A549 (cell line): Measurements from ENCODE around the gene ARMC9. TPM values are rescaled to one million over a fixed set of nuclear protein-coding genes. Genes with fewer than 3 reads are reported as not detected.

ENCODE experiments used
- ATAC-seq, 2 experiments: fragments of 200-7000 bp in 1 of 2; fragments of >200 bp in 1 of 2; cut with Nextera tagmentation in 1 of 2; cut with Tn5 transposase in 1 of 2; 3 replicates each; pipeline versions ENCODE4 v1.8.0 to v1.9.1; 2018 to 2020; ENCODE audit warnings: mild to moderate bottlenecking in 1 of 2, moderate library complexity in 1 of 2
- CTCF ChIA-PET: fragments of 300-600 bp; sonication (Branson Sonifier 250); formaldehyde crosslinking; extraction: SDS; loops from one replicate; lab custom pipeline; 2021; ENCODE audit warnings: antibody characterized with exemption, inconsistent platforms; lab: Yijun Ruan, JAX
- POLR2A ChIA-PET: fragments of 350-600 bp; formaldehyde crosslinking; extraction: SDS; loops from one replicate; lab custom pipeline; 2021; ENCODE audit warnings: antibody characterized with exemption, inconsistent platforms; lab: Yijun Ruan, JAX
- DNase-seq, 2 experiments: peaks; one replicate each; pipeline versions ENCODE4 v3.0.0 to v3.0.0-alpha.2; 2011 to 2016; ENCODE audit warnings: low read depth in 1 of 2, low spot score in 1 of 2
- FAIRE-seq: peaks from 2 replicates; lab custom pipeline; 2011; peaks lifted over from hg19 to GRCh38; lab: Jason Lieb, UNC
- H3K27ac ChIP-seq, 2 experiments: fragments of >200 bp; sonication (Bioruptor Twin); formaldehyde crosslinking; 3 replicates each; pipeline ENCODE4 v1.5.1; 2016 to 2017
- H3K4me1 ChIP-seq: fragments of >200 bp; sonication (Bioruptor Twin); formaldehyde crosslinking; 3 replicates; pipeline ENCODE4 v1.6.1; 2016
- H3K4me2 ChIP-seq: fragments of >200 bp; sonication (Bioruptor Twin); formaldehyde crosslinking; 3 replicates; pipeline ENCODE4 v1.6.1; 2016
- H3K4me3 ChIP-seq: fragments of >200 bp; sonication (Bioruptor Twin); formaldehyde crosslinking; 3 replicates; pipeline ENCODE4 v1.5.1; 2016
- H3K9me3 ChIP-seq: fragments of >200 bp; sonication (Bioruptor Twin); formaldehyde crosslinking; 3 replicates; pipeline ENCODE4 v1.6.1; 2016
- ATOH8 ChIP-seq: fragments of 250-450 bp; sonication (Bioruptor Pico); IDR thresholded peaks from 2 replicates; pipeline ENCODE4 v1.5.0; 2020; ENCODE audit warnings: low read depth, mild to moderate bottlenecking, moderate library complexity
- BCL3 ChIP-seq: fragments of >200 bp; sonication (Bioruptor Twin); formaldehyde crosslinking; IDR thresholded peaks from 3 replicates; pipeline ENCODE4 v1.6.1; 2016
- CHD4 ChIP-seq: fragments of 200-600 bp; sonication (generic); IDR thresholded peaks from 2 replicates; pipeline ENCODE4 v1.6.1; 2016; ENCODE audit warnings: antibody characterized with exemption, mild to moderate bottlenecking, borderline replicate concordance
- CTCF ChIP-seq: fragments of >200 bp; sonication (Bioruptor Twin); formaldehyde crosslinking; IDR thresholded peaks from 3 replicates; pipeline ENCODE4 v1.5.1; 2016
- EHF ChIP-seq: fragments of 250-450 bp; sonication (Bioruptor Pico); IDR thresholded peaks from 2 replicates; pipeline ENCODE4 v1.5.0; 2020; ENCODE audit warnings: mild to moderate bottlenecking
- HES2 ChIP-seq: fragments of >200 bp; sonication (Bioruptor Twin); formaldehyde crosslinking; IDR thresholded peaks from 2 replicates; pipeline ENCODE4 v1.6.1; 2016
- HMGXB4 ChIP-seq: fragments of 250-450 bp; sonication (Bioruptor Pico); IDR thresholded peaks from 2 replicates; pipeline ENCODE4 v1.5.0; 2021; ENCODE audit warnings: mild to moderate bottlenecking, moderate library complexity, borderline replicate concordance
- HOXB13 ChIP-seq: fragments of 250-450 bp; sonication (Bioruptor Pico); IDR thresholded peaks from 2 replicates; pipeline ENCODE4 v1.5.0; 2020; ENCODE audit warnings: low read depth, mild to moderate bottlenecking, moderate library complexity
- JUNB ChIP-seq: fragments of >200 bp; sonication (Bioruptor Twin); formaldehyde crosslinking; IDR thresholded peaks from 2 replicates; pipeline ENCODE4 v1.6.1; 2016
- MYC ChIP-seq: IDR thresholded peaks from 2 replicates; pipeline ENCODE4 v1.6.1; 2012; ENCODE audit warnings: mild to moderate bottlenecking, inconsistent platforms, low read length, improper control_type of control experiment, borderline replicate concordance
- WGBS: methylation state at CpG from one replicate; pipeline ENCODE4 v1.1.6; 2017; ENCODE audit errors: missing lambda C conversion rate; 5-methylcytosine and 5-hydroxymethylcytosine counted together
- polyA plus RNA-seq, 4 experiments: library from polyadenylated mRNA; depleted of rRNA in 3 of 4; stranded (reverse); fragments of >200 nt; fragmentation: RNase III in 1 of 4; extraction: RNeasy Plus Mini Kit Qiagen cat#74134 plus additional on column Dnase treatment in 1 of 4; gene quantifications; 2 replicates in 3 of 4; 3 replicates in 1 of 4; pipeline ENCODE4 v1.2.3, GENCODE V29; 2011 to 2017

ARMC9 gene
- polyA plus RNA-seq, 2 of the 4 experiments (the other 2 are of a cell fraction), result 12.0 to 14.1 TPM

GRCh38 chr2:231294571-231295362, 96.3 kb downstream of the ARMC9 start (continued):
- TF ChIP-seq ATOH8, result no peak
- no peak for TF ChIP-seq BCL3

- ATAC-seq (no peak), DNase-seq (no peak), FAIRE-seq (no peak)
- ChIA-PET CTCF (interaction anchor here (3.2 to 12.8 kb wide), 4 partner anchors 12 to 124 kb away, joined by 10 to 294 read pairs (median 34); no protein-coding TSS in a partner anchor), POLR2A (no interaction called here)
- H3K4me3 ChIP-seq, result no peak overlapping the region
- no peaks in the 10 kb centered on the region for H3K9me3 ChIP-seq
- no peak overlapping the region for H3K4me2 ChIP-seq
- 83% methylated on average over 8 of the region's 8 CpGs for WGBS
- peaks cover 14% of the 10 kb centered on the region for H3K4me1 ChIP-seq
- no peak for TF ChIP-seq JUNB
- no peak overlapping the region for H3K27ac ChIP-seq
Observed at GRCh38 chr2:231295363-231295655, 96.9 kb downstream of the ARMC9 start.

- TF ChIP-seq ATOH8, result no peak
- TF ChIP-seq HMGXB4 (CRISPR knock-in tag), result no peak
- TF ChIP-seq HES2, result no peak
- TF ChIP-seq CTCF, result no peak
- no peak for TF ChIP-seq CHD4
- TF ChIP-seq HOXB13 (CRISPR knock-in tag), result no peak
- no peak for TF ChIP-seq MYC
- no peak for TF ChIP-seq EHF (CRISPR knock-in tag)
- FAIRE-seq (no peak), DNase-seq (no peak), ATAC-seq (no peak)
- WGBS, result 83% methylated on average over 13 of the region's 13 CpGs
- Histone ChIP-seq H3K4me2 (no peak overlapping the region), H3K9me3 (no peaks in the 10 kb centered on the region), H3K27ac (no peak overlapping the region), H3K4me1 (peaks cover 25% of the 10 kb centered on the region), H3K4me3 (no peak overlapping the region)
- ChIA-PET POLR2A (interaction anchor here (1.2 kb wide), 1 partner anchor 168 kb away, joined by 4 read pairs; the partner anchor contains the start of gene NCL), CTCF (interaction anchor here (0.7 to 12.8 kb wide), 44 partner anchors 9 to 213 kb away, joined by 3 to 294 read pairs (median 5); partner anchors contain the start of gene B3GNT7)
Observed at GRCh38 chr2:231296401-231296974, 98.1 kb downstream of the ARMC9 start.
